ENCODE data around the gene SYK. TPM values are rescaled to one million over a fixed set of nuclear protein-coding genes. Genes with fewer than 3 reads are reported as not detected.

Gene SYK
- 10 to 100 TPM; 10.2 to 72.4 (median 25.9) TPM for total RNA-seq

- no peak for TF ChIP-seq CTCF (IDR thresholded peaks at IDR 0.05; ENCODE audit: low read depth)
Observed at GRCh38 chr9:90801241-90801972, at the start of gene SYK. Gene SYK, plus strand, starts transcription at chr9:90801819. Its CDS starts 42,080 bp downstream, at chr9:90843899.

GRCh38 chr9:90766731-90767130 is 34.9 kb upstream of the SYK start:
- TF ChIP-seq CTCF (IDR thresholded peaks at IDR 0.05; ENCODE audit: low read depth) = no peak

DNA sequence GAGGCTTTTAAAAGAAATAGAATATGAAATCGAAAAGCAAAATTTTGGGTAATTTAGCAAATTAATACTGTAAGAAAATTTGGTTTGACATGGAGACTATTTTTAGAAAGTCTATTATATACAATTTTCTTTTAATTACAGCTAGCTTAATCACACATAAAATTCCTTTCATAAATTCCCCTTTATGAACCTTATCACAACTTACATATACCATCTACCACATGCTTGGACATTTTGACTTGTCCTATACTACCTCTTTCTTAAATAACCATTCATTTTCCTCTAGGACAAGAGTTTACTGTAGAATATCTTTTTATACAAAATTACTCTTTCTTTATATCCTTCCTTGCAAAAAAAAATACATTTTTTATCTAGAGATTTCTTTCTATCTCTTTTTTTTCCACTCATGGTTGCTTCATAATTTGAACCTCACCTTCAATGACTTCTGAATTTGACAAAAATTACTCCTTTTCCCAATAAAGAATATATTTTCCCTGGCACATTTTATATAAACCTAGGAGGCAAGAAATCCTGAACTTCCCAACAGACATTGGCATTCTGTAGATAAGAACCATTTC is 34.0 kb upstream of the SYK start:
- no peak for TF ChIP-seq CTCF (IDR thresholded peaks at IDR 0.05; ENCODE audit: low read depth)

- no peak for TF ChIP-seq CTCF (IDR thresholded peaks at IDR 0.05; ENCODE audit: low read depth)
Observed at GRCh38 chr9:90770182-90770738, 31.4 kb upstream of the SYK start.

DNA sequence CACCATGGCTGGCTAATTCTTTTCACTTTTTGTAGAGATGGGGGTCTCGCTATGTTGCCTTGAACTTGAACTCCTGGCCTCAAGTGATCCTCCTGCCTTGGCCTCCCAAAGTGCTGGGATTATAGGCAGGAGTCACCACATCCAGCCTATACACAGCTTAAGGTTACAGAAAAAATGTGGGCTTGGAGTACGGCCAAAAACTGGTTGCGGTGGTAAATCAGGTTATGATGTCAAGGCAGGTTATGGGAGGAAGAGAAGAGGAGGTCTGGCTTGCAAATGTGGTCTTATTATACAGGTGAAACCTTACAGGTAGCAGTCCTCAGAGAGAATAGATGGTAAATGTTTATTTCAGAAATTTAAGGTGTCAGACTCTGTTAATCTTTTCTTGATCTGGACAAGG is 30.7 kb upstream of the SYK start:
- TF ChIP-seq CTCF (IDR thresholded peaks at IDR 0.05; ENCODE audit: low read depth) = no peak

DNA sequence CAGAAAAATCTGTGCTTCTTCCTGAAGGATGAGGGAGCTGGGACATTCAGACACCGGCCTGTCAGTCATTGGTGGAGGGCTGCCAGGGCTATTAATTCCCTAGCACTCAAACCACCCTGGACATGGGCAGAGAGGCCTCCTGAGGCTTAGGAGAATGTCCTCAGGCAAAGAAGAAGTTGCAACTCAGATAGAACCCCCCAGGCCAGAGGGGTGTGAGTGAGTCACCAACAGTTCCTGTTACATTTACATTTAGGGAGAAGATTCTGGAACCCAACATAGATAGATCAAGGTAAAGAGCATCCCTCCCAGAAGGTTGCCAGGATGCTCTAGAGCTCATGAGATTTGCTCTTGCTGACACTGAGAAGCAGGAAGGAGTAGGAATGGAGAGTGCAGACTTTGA is 29.2 kb upstream of the SYK start:
- TF ChIP-seq CTCF (IDR thresholded peaks at IDR 0.05; ENCODE audit: low read depth) = no peak

- no peak for TF ChIP-seq CTCF (IDR thresholded peaks at IDR 0.05; ENCODE audit: low read depth)
Observed at GRCh38 chr9:90773617-90774016, 28.0 kb upstream of the SYK start.
